SK-N-SH (cell line): ENCODE data around the gene EFCAB6. TPM values are rescaled to one million over a fixed set of nuclear protein-coding genes. Genes with fewer than 3 reads are reported as not detected.

Source experiments
- CTCF ChIA-PET: fragments of 300-600, 350-600 bp; formaldehyde crosslinking; extraction: SDS; loops from one replicate; lab custom pipeline; 2021; lab: Yijun Ruan, JAX
- POLR2A ChIA-PET: fragments of 350-600 bp; sonication (Branson Sonifier 250); formaldehyde crosslinking; extraction: SDS; loops from one replicate; lab custom pipeline; 2020; ENCODE audit warnings: antibody characterized with exemption, inconsistent platforms; lab: Yijun Ruan, JAX
- DNase-seq: peaks from one replicate; pipeline ENCODE4 v3.0.0; 2012
- H2AFZ ChIP-seq: fragments of 200-600 bp; sonication (generic); 2 replicates; pipeline ENCODE4 v1.8.1; 2016; ENCODE audit warnings: antibody characterized with exemption, mild to moderate bottlenecking, low read depth
- H3F3A ChIP-seq: fragments of 200-600 bp; sonication (generic); replicated peaks from 2 replicates; pipeline ENCODE3; 2016; ENCODE audit warnings: antibody characterized with exemption, mild to moderate bottlenecking; ENCODE audit not compliant: insufficient read depth
- H3K27ac ChIP-seq, 2 experiments: fragments of 200-500 bp in 1 of 2; fragments of 200-600 bp in 1 of 2; sonication (Bioruptor generic) in 1 of 2; sonication (generic), shearing (Covaris generic) in 1 of 2; 2 replicates each; pipeline versions ENCODE4 v1.5.1 to v1.6.1; 2014 to 2016; ENCODE audit warnings: low read depth in 2 of 2, inconsistent platforms in 1 of 2, low read length in 1 of 2, mild to moderate bottlenecking in 1 of 2, mixed read lengths in 1 of 2
- H3K27me3 ChIP-seq: fragments of 200-600 bp; sonication (generic), shearing (Covaris generic); 2 replicates; pipeline ENCODE4 v1.6.1; 2016; ENCODE audit warnings: mixed run types; ENCODE audit not compliant: insufficient read depth
- H3K36me3 ChIP-seq, 2 experiments: fragments of 200-500 bp in 1 of 2; fragments of 200-600 bp in 1 of 2; sonication (Bioruptor generic) in 1 of 2; sonication (generic) in 1 of 2; replicated peaks in 1 of 2; 2 replicates each; pipeline versions ENCODE3 to v1.5.1; 2014 to 2016; ENCODE audit warnings: low read length in 1 of 2, mild to moderate bottlenecking in 1 of 2; ENCODE audit not compliant: insufficient read depth in 2 of 2, control insufficient read depth in 1 of 2
- H3K4me1 ChIP-seq, 2 experiments: fragments of 200-500 bp in 1 of 2; fragments of 200-600 bp in 1 of 2; sonication (Bioruptor generic) in 1 of 2; sonication (generic), shearing (Covaris generic) in 1 of 2; 2 replicates each; pipeline versions ENCODE4 v1.5.1 to v1.6.1; 2014 to 2016; ENCODE audit warnings: low read depth in 1 of 2, low read length in 1 of 2, mixed run types in 1 of 2; ENCODE audit not compliant: insufficient read depth in 2 of 2, control insufficient read depth in 1 of 2
- H3K4me2 ChIP-seq: fragments of 200-600 bp; sonication (generic), shearing (Covaris generic); 2 replicates; pipeline ENCODE4 v1.6.1; 2017; ENCODE audit warnings: mixed run types
- H3K4me3 ChIP-seq, 2 experiments: fragments of 200-500 bp in 1 of 2; fragments of 200-600 bp in 1 of 2; sonication (Bioruptor generic) in 1 of 2; sonication (generic), shearing (Covaris generic) in 1 of 2; 2 replicates each; pipeline versions ENCODE4 v1.5.1 to v1.8.1; 2014 to 2016; ENCODE audit warnings: low read depth in 2 of 2, inconsistent platforms in 1 of 2, low read length in 1 of 2, mild to moderate bottlenecking in 1 of 2, mixed read lengths in 1 of 2, moderate library complexity in 1 of 2
- H3K79me2 ChIP-seq: fragments of 200-600 bp; sonication (generic); 2 replicates; pipeline ENCODE4 v1.8.1; 2017; ENCODE audit warnings: mild to moderate bottlenecking; ENCODE audit not compliant: insufficient read depth
- H3K9ac ChIP-seq: fragments of 200-600 bp; sonication (generic); 2 replicates; pipeline ENCODE4 v1.6.1; 2017; ENCODE audit warnings: mixed run types
- H3K9me2 ChIP-seq: fragments of 200-600 bp; sonication (generic); 2 replicates; pipeline ENCODE4 v1.6.1; 2017; ENCODE audit warnings: mixed run types
- H3K9me3 ChIP-seq: fragments of 200-600 bp; sonication (generic); 2 replicates; pipeline ENCODE4 v1.6.1; 2017; ENCODE audit warnings: mixed run types, mild to moderate bottlenecking, moderate library complexity
- H4K20me1 ChIP-seq: fragments of 200-600 bp; sonication (generic); 2 replicates; pipeline ENCODE4 v1.6.1; 2017; ENCODE audit warnings: mild to moderate bottlenecking, mixed run types; ENCODE audit not compliant: insufficient read depth
- CTCF ChIP-seq: fragments of 200-600 bp; sonication (generic); IDR thresholded peaks from 2 replicates; pipeline ENCODE4 v1.6.1; 2017; ENCODE audit warnings: antibody characterized with exemption, mild to moderate bottlenecking, moderate library complexity
- EP300 ChIP-seq, 2 experiments: IDR thresholded peaks; 2 replicates each; pipeline versions ENCODE4 v1.4.0 to v1.6.1; 2012; ENCODE audit warnings: borderline replicate concordance in 1 of 2, low read depth in 1 of 2, low read length in 1 of 2
- EZH2phosphoT487 ChIP-seq: fragments of 200-600 bp; sonication (generic); IDR thresholded peaks from 2 replicates; pipeline ENCODE4 v1.6.1; 2017; ENCODE audit warnings: low read depth, mixed run types, mild to moderate bottlenecking, antibody characterized with exemption, moderate library complexity, borderline replicate concordance
- FOXJ3 ChIP-seq: sonication (generic); formaldehyde crosslinking; IDR thresholded peaks from 2 replicates; pipeline ENCODE4 v1.5.1; 2020; ENCODE audit warnings: mild to moderate bottlenecking, missing genetic modification reagents
- FOXM1 ChIP-seq: IDR thresholded peaks from 2 replicates; pipeline ENCODE4 v1.4.0; 2012; ENCODE audit warnings: low read depth, mild to moderate bottlenecking
- GATA2 ChIP-seq: sonication (generic); formaldehyde crosslinking; IDR thresholded peaks from 2 replicates; pipeline ENCODE4 v1.5.0; 2020; ENCODE audit warnings: mild to moderate bottlenecking, missing genetic modification reagents
- IRF3 ChIP-seq: fragments of 150-350 bp; IDR thresholded peaks from 2 replicates; pipeline ENCODE4 v1.6.1; 2016; ENCODE audit warnings: mild to moderate bottlenecking, low read depth, low read length
- JUND ChIP-seq: IDR thresholded peaks from 2 replicates; pipeline ENCODE4 v1.4.0; 2012
- MEF2A ChIP-seq: IDR thresholded peaks from 2 replicates; pipeline ENCODE4 v1.4.0; 2012; ENCODE audit warnings: low read depth, borderline replicate concordance
- NFIC ChIP-seq: IDR thresholded peaks from 2 replicates; pipeline ENCODE4 v1.4.0; 2012; ENCODE audit warnings: borderline replicate concordance
- NRF1 ChIP-seq: IDR thresholded peaks from 2 replicates; pipeline ENCODE4 v1.6.1; 2012; ENCODE audit warnings: low read depth, mild to moderate bottlenecking, low read length
- PBX3 ChIP-seq: IDR thresholded peaks from 2 replicates; pipeline ENCODE4; 2012
- POLR2AphosphoS5 ChIP-seq: IDR thresholded peaks from 2 replicates; pipeline ENCODE4 v1.6.1; 2012; ENCODE audit warnings: low read depth, low read length
- RAD21 ChIP-seq: IDR thresholded peaks from 2 replicates; pipeline ENCODE4 v1.6.1; 2012; ENCODE audit warnings: mild to moderate bottlenecking, low read length
- SIN3A ChIP-seq: IDR thresholded peaks from 2 replicates; pipeline ENCODE4 v1.6.1; 2012; ENCODE audit warnings: low read depth, mild to moderate bottlenecking, low read length, moderate library complexity, borderline replicate concordance
- SMC3 ChIP-seq: IDR thresholded peaks from 2 replicates; pipeline ENCODE4 v1.6.1; 2012; ENCODE audit warnings: low read depth, low read length, improper control_type of control experiment
- TAF1 ChIP-seq: IDR thresholded peaks from 2 replicates; pipeline ENCODE4 v1.6.1; 2012; ENCODE audit warnings: low read depth, mild to moderate bottlenecking, low read length, moderate library complexity, borderline replicate concordance
- TCF12 ChIP-seq: IDR thresholded peaks from 2 replicates; pipeline ENCODE4 v1.4.0; 2012
- USF2 ChIP-seq: fragments of 150-350 bp; IDR thresholded peaks from 2 replicates; pipeline ENCODE4 v1.6.1; 2017; ENCODE audit warnings: antibody characterized with exemption, low read length, low read depth, borderline replicate concordance
- ZBTB33 ChIP-seq: IDR thresholded peaks from 2 replicates; pipeline ENCODE4 v1.4.0; 2012; ENCODE audit warnings: low read depth, borderline replicate concordance
- WGBS: methylation state at CpG from one replicate; pipeline ENCODE4 v1.1.6; 2017; ENCODE audit warnings: low lambda C conversion rate; 5-methylcytosine and 5-hydroxymethylcytosine counted together
- polyA plus RNA-seq, 3 experiments: library from polyadenylated mRNA; depleted of rRNA; stranded (reverse); fragments of >200 nt; gene quantifications; 2 replicates each; pipeline ENCODE4 v1.2.3, GENCODE V29; 2012

Gene EFCAB6
- polyA plus RNA-seq, 1 of the 3 experiments (the other 2 are of a cell fraction) = 0.46 TPM

- no peaks in the 10 kb centered on the region for H3K36me3 ChIP-seq
- H3K27ac ChIP-seq = no peak overlapping the region
- no peaks in the 10 kb centered on the region for H3K27me3 ChIP-seq
- H2AFZ ChIP-seq = no peak overlapping the region
- H3F3A ChIP-seq = no peaks in the 10 kb centered on the region
- DNase-seq = no peak
- ChIA-PET CTCF (interaction anchor here (1.0 kb wide), 1 partner anchor 14 kb away, joined by 3 read pairs; no protein-coding TSS in a partner anchor), POLR2A (no interaction called here)
- no peak overlapping the region for H3K9ac ChIP-seq
- no peaks in the 10 kb centered on the region for H3K9me2 ChIP-seq
- no peak overlapping the region for H3K4me3 ChIP-seq
- peaks cover 0 to 5% of the 10 kb centered on the region in 2 experiments; a peak in 2 of 4 replicates for H3K4me1 ChIP-seq
- WGBS = 90% methylated on average over 8 of the region's 12 CpGs
- H4K20me1 ChIP-seq = no peaks in the 10 kb centered on the region
- H3K4me2 ChIP-seq = no peak overlapping the region
- TF ChIP-seq EP300 (IDR thresholded peaks at IDR 0.05; ENCODE audit: borderline replicate concordance in 1 of 2, low read depth in 1 of 2, low read length in 1 of 2) = no peak
- TF ChIP-seq CTCF = no peak
- no peak for TF ChIP-seq POLR2AphosphoS5
- TF ChIP-seq NFIC = no peak
- no peak for TF ChIP-seq SIN3A
- TF ChIP-seq FOXJ3 (CRISPR knock-in tag) = no peak
- TF ChIP-seq NRF1 = no peak
- TF ChIP-seq RAD21 = no peak
- no peak for TF ChIP-seq MEF2A
- no peak for TF ChIP-seq PBX3
- TF ChIP-seq SMC3 = no peak
- no peak for TF ChIP-seq JUND
- no peak for TF ChIP-seq GATA2 (CRISPR knock-in tag)
- TF ChIP-seq USF2 = no peak
- TF ChIP-seq FOXM1 = no peak
- TF ChIP-seq TCF12 = no peak
- TF ChIP-seq EZH2phosphoT487 = no peak
- no peak for TF ChIP-seq ZBTB33
- TF ChIP-seq IRF3 = no peak
- TF ChIP-seq TAF1 = no peak
- TF ChIP-seq, all 33 proteins: peak for 0
- H3K79me2 ChIP-seq = no peaks in the 10 kb centered on the region
- H3K9me3 ChIP-seq = no peaks in the 10 kb centered on the region
Observed at GRCh38 chr22:43835166-43835565, 23.1 kb upstream of the EFCAB6 start.
